Left renal pelvis (tissue), 4 donors: ENCODE measurements around the gene PRAMEF18. TPM values are rescaled to one million over a fixed set of nuclear protein-coding genes. Genes with fewer than 3 reads are reported as not detected.
"Not testable (repeated sequence)": the region's sequence is repeated elsewhere in the genome, so short reads cannot be mapped to it uniquely, and the experiment has no call there.

ENCODE experiments used
- DNase-seq, 4 donors: peaks; one replicate each; pipeline ENCODE4 v3.0.0-alpha.2; 2013; ENCODE audit warnings: low read depth in 4 of 4, low spot score in 3 of 4
- polyA plus RNA-seq, 4 donors: library from polyadenylated mRNA; unstranded; fragments of 120-200 nt; gene quantifications; one replicate each; pipeline ENCODE4 v1.2.1, GENCODE V29; 2013; ENCODE audit not compliant: insufficient read length in 4 of 4

Gene PRAMEF18
- polyA plus RNA-seq, 4 donors: not detected

DNA sequence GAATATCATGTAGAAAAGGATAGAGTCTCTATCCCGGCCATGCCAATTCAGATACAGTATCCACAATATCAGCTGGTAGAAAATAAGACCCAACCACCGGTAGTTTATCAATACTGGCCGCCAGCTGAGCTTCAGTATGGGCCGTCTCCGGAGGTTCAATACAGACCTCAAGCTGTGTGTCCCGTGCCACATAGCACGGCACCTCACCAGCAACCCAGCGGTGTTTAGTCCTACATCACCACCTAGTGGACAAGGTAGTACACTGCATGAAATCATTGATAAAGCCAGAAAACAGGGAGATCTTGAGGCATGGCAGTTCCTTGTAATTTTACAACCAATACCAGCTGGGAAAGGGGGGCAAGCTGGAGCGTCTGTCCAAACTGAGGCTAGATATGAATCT, 17.2 kb downstream of the PRAMEF18 start:
- not testable (repeated sequence) for DNase-seq

GRCh38 chr1:13201309-13201708, 24.6 kb downstream of the PRAMEF18 start, which contains the start of gene PRAMEF13:
TSS of gene PRAMEF13 (minus strand) at chr1:13201409. CDS start at chr1:13199589, 1,820 bp downstream.
- DNase-seq: not testable (repeated sequence)

Other genes starting within 250 kb of the PRAMEF18 start
- not detected for gene PRAMEF27, start 169.6 kb downstream of the PRAMEF18 start, polyA plus RNA-seq
- gene HNRNPCL3, start 165.4 kb downstream of the PRAMEF18 start, polyA plus RNA-seq: not detected
- gene PRAMEF25, start 155.4 kb downstream of the PRAMEF18 start, polyA plus RNA-seq: not detected
- under 1 TPM in 2 of 4 donors, not detected in 2; 0.19 to 0.42 TPM for gene HNRNPCL2, start 109.3 kb downstream of the PRAMEF18 start, polyA plus RNA-seq
- gene PRAMEF26, start 70.1 kb downstream of the PRAMEF18 start, polyA plus RNA-seq: not detected
- under 1 TPM in 2 of 4 donors, not detected in 2; 0.18 to 0.41 TPM for gene HNRNPCL4, start 60.5 kb downstream of the PRAMEF18 start, polyA plus RNA-seq
- not detected for gene PRAMEF9, start 54.3 kb downstream of the PRAMEF18 start, polyA plus RNA-seq
- gene PRAMEF13, start 24.7 kb downstream of the PRAMEF18 start, polyA plus RNA-seq: not detected
- not detected for gene PRAMEF5, start 28.0 kb upstream of the PRAMEF18 start, polyA plus RNA-seq
- gene PRAMEF8, start 59.0 kb upstream of the PRAMEF18 start, polyA plus RNA-seq: not detected
- gene PRAMEF33, start 77.4 kb upstream of the PRAMEF18 start, polyA plus RNA-seq: not detected
- not detected for gene PRAMEF15, start 89.4 kb upstream of the PRAMEF18 start, polyA plus RNA-seq
- not detected for gene PRAMEF14, start 121.0 kb upstream of the PRAMEF18 start, polyA plus RNA-seq
- not detected for gene PRAMEF19, start 145.8 kb upstream of the PRAMEF18 start, polyA plus RNA-seq
- gene PRAMEF17, start 163.5 kb upstream of the PRAMEF18 start, polyA plus RNA-seq: not detected
- gene PRAMEF20, start 184.3 kb upstream of the PRAMEF18 start, polyA plus RNA-seq: not detected